GM18517 (cell line): ENCODE measurements around the gene RIPK1.
"Not testable (repeated sequence)": the region's sequence is repeated elsewhere in the genome, so short reads cannot be mapped to it uniquely, and the experiment has no call there.

ENCODE experiments used
- ATAC-seq: cut with Tn5 transposase; IDR thresholded peaks from one replicate; pipeline ENCODE4 v1.9.1; 2021; ENCODE audit warnings: mild to moderate bottlenecking, moderate library complexity; ENCODE audit not compliant: unreplicated experiment

Gene RIPK1

GRCh38 chr6:3068329-3069214 lies at the start of gene RIPK1:
TSS of gene RIPK1 (plus strand) at chr6:3068494. CDS start at chr6:3076824, 8,330 bp downstream.
- ATAC-seq: peak; percentile 80

GRCh38 chr6:3019065-3019464 lies 49.2 kb upstream of the RIPK1 start:
- no peak for ATAC-seq

- no peak for ATAC-seq
Measured at GRCh38 chr6:3019749-3020320, 48.5 kb upstream of the RIPK1 start.

- not testable (repeated sequence) for ATAC-seq
Measured at GRCh38 chr6:3020976-3021598, 47.2 kb upstream of the RIPK1 start.

GRCh38 chr6:3022765-3023662 lies 45.3 kb upstream of the RIPK1 start:
- no peak for ATAC-seq

GRCh38 chr6:3023663-3024483 lies 44.4 kb upstream of the RIPK1 start:
- ATAC-seq: peak; percentile 76

- peak; percentile 71 for ATAC-seq
Measured at GRCh38 chr6:3026791-3027626, 41.3 kb upstream of the RIPK1 start.

- ATAC-seq: not testable (repeated sequence)
Measured at GRCh38 chr6:3028156-3028555, 40.1 kb upstream of the RIPK1 start.

- ATAC-seq: no peak
Measured at GRCh38 chr6:3031857-3032640, 36.2 kb upstream of the RIPK1 start.

GRCh38 chr6:3032986-3033385 lies 35.3 kb upstream of the RIPK1 start:
- no peak for ATAC-seq

GRCh38 chr6:3033652-3034051 lies 34.6 kb upstream of the RIPK1 start:
- no peak for ATAC-seq

GRCh38 chr6:3035397-3035796 lies 32.9 kb upstream of the RIPK1 start:
- ATAC-seq: no peak

GRCh38 chr6:3036861-3037637 lies 31.2 kb upstream of the RIPK1 start:
- ATAC-seq: no peak

- ATAC-seq: no peak
Measured at GRCh38 chr6:3037638-3038365, 30.5 kb upstream of the RIPK1 start.

GRCh38 chr6:3039384-3039783 lies 28.9 kb upstream of the RIPK1 start:
- no peak for ATAC-seq

- ATAC-seq: no peak
Measured at GRCh38 chr6:3041147-3041546, 27.1 kb upstream of the RIPK1 start.

- ATAC-seq: no peak
Measured at GRCh38 chr6:3041606-3042005, 26.7 kb upstream of the RIPK1 start.
